ENCODE results near the gene CT47C1.
A peak's percentile ranks its signal among the peaks of the same experiment; 100 is the strongest.
"Not testable (repeated sequence)": the region's sequence is repeated elsewhere in the genome, so short reads cannot be mapped to it uniquely, and the experiment has no call there.

CT47C1 gene

GRCh38 chrX:119072744-119073143 is at the start of gene CT47C1:
TSS of gene CT47C1 (plus strand) at chrX:119072993. CDS start at chrX:119073226, 233 bp downstream.
- no peak for DNase-seq

DNA sequence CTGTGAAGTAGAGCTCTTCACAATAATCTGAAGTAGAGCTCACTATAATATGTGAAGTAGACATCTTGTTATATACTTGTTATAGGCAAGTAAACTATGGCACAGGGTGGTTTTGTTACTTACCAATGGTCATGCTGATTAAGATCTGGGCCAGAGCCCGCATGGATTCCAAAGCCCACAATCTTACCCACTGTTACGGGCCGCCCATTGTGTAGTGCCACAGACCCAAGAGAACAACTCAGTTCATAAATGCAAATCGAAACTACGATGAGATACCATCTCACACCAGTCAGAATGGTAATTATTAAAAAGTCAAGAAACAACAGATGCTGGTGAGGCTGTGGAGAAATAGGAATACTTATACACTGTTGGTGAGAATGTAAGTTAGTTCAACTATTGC is 46.9 kb upstream of the CT47C1 start:
- DNase-seq = no peak

GRCh38 chrX:119026344-119026743 is 46.4 kb upstream of the CT47C1 start:
- not testable (repeated sequence) for DNase-seq

- DNase-seq = not testable (repeated sequence)
Observed at GRCh38 chrX:119027960-119028732, 44.6 kb upstream of the CT47C1 start.

DNA sequence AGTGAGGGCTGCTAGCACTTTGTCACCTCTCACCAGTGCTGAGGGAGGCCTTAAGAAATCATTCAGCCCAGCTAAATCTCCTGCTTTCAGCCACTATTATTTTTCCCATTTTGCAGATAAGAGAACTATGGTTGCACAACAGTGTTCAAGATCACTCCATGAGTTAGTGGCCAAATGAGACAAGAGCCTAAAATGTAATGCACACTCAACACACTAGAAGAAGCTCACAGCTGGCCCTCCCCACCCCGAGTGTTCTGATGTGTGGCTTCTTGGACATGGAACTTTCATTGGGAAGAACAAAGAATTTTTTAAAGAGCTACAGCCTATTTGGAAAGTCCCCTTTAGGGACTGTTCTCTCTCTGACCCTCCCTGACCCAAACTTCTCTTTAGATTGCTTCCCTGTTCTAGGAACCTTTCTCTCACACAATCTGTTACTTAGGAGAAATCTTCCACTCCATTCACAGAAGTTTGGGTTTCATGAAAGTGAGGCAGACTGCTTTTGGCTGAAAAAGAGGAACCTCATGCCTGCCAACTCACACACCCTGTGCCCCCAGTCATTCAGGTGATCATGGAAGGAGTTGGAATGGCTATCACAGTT is 44.0 kb upstream of the CT47C1 start:
- DNase-seq = no peak

GRCh38 chrX:119029656-119030055 is 43.1 kb upstream of the CT47C1 start:
- not testable (repeated sequence) for DNase-seq

DNA sequence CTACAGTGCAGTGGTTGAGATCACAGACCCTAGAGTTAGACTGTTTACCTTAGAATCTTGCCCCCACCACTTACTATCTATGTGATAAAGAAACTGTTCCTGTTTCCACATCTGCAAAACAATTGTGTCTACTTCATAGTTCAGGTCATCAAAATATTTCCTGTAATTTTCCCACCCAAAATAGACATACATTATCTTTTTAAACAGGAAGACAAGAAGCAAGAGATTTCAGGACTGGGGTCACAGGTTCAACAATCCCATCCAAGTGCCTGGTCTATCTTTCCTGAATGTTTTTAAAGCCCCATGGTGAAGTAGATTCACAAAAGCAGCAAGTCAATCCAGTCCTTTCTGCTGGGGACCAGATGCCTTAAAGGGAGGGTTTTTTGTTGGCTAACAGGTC is 41.8 kb upstream of the CT47C1 start:
- no peak for DNase-seq

GRCh38 chrX:119036107-119037029 is 36.4 kb upstream of the CT47C1 start:
- no peak for DNase-seq

DNA sequence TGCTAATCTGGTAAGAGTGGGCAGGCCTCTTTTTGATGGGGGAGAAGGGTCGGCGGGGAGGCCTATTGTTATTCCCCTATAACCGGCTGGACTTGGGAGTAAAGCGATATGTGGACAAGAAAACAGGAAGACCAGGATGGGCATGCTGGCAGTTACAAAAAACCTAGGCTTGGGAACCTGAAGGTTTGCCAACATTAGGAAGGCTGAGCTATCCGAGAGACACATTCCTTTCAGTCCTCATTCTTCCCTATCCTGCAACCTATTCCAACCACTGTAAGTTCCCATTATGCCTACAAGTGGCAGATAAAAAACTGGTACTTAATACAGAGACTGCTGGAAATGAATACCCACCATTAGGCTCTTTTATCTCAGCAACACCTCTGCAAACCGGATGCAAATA is 32.4 kb upstream of the CT47C1 start:
- DNase-seq = no peak

- no peak for DNase-seq
Observed at GRCh38 chrX:119041175-119041574, 31.6 kb upstream of the CT47C1 start.

DNA sequence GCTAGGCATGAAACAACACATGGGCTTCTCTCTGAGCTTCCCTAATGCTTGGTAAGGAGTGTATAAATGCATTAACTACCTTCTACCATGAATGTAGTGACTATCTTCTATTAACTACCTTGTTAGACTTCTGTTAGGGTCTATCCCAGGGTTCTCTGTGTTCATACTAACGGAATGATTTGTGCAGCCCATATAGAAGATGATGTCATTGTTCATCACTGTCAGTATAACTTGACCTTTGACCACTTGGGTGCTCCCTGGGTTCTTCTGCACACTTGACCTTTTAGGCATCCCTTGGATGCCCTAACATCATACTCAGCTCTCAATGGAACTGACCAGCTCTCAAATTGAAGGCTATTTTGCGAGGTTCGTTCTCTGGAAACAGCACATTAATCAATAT is 30.8 kb upstream of the CT47C1 start:
- DNase-seq = no peak

GRCh38 chrX:119042996-119043395 is 29.8 kb upstream of the CT47C1 start:
- no peak for DNase-seq

GRCh38 chrX:119045884-119046283 is 26.9 kb upstream of the CT47C1 start:
- DNase-seq = no peak

GRCh38 chrX:119055687-119056086 is 17.1 kb upstream of the CT47C1 start:
- DNase-seq = no peak

GRCh38 chrX:119062750-119063374 is 9.9 kb upstream of the CT47C1 start:
- no peak for DNase-seq

DNA sequence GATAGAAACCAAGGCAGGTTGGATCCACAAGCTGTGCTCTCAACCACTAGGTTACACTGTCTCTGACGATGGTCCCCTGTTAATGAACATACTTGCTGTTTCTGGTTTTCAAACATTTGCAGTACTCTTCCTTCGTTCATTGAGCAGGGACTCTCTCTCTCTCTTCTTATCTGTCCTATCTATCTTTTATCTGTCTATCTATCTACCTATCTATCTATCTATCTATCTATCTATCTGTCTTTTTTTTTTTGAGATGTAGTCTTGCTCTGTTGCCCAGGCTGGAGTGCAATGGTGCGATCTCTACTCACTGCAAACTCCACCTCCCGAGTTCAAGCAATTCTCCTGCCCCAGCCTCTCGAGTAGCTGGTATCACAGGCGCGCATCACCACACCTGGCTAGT is 9.4 kb upstream of the CT47C1 start:
- DNase-seq = no peak

DNA sequence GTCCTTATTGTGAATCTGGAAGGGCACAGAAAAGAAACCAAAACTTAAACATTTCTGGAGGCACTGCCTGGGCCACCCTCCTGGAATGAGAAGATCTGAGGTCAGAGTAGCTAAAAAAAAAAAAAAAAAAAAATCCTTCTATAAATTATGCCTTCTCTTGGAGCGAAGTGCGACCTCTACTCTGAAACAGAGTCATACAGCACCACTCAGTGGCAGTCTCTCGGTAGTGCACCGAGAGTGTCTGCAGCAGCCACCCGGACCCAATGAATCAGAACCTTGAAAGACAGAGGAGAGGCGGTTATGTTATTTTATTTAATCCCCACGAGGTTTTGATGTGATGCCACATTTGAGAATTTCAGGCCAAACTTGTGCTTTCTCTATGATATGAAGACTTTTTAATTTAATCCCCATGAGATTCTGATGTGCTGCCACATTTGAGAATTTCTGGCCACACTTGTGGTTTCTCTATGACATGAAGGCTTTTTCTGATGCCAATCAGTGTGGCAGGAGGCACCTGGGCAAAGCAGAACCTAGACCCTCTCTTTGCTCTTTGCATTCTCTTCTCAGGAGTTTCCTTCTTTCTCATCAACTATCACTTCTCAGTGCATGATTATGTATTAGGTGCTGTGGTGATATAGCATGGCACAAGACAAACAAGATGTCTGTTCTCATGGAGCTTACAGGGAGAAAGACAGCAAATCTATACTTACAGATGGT is 5.6 kb upstream of the CT47C1 start:
- peak; percentile 25 for DNase-seq

GRCh38 chrX:119069128-119069527 is 3.7 kb upstream of the CT47C1 start:
- no peak for DNase-seq

GRCh38 chrX:119069762-119070161 is 3.0 kb upstream of the CT47C1 start:
- DNase-seq = no peak

DNA sequence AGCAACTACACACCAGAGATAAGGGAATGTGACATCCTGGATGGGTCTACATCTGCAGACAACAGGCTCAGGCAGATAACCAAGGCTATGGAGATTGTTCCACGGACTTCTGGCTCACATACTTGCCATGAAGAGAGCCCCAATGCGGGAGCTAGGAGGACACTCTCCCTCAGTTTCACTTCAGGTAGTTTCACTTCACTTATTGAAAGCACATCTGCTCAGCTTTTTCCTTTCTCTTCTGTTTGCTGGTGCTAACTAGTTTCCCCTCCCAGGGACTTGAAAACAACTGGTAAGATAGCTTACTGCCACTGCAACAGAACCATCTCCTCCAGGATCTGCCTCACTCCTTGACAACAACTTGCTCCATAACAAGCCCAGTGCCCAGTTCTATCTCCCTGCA is 1.4 kb upstream of the CT47C1 start:
- DNase-seq = no peak

DNA sequence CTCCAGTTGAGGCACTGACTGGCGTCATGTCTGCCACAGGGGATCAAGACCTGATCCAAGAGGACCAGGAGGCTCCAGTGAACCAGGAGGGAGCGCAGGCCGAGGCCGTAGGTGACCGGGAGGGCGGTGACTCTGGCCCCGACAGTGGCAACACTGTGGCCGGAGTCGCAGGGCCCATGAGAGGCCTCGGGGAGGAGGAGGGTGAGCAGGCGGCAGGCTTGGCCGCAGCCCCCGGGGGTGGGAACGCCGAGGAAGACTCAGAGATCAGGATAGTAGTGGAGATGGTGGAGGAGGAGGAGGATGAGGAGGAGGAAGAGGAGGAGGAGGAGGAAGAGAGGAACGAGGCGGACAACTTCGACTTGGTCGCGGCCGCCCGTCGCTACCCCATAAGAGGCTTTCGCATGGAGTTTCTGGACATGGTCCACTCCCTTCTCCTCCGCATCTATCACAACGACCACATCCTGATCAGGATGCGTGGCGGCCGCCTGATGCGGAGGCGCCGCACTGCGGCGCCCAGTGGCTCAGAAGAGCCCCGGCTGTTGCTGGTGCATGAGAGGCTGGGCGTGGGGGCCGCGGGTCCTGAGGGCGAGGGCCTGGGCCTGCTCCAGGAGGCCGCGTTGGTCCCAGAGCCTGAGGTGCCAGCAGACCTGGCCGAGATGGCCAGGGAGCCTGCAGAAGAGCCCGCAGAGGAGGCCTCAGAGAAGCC is 560 bp downstream of the CT47C1 start:
- DNase-seq = no peak

DNA sequence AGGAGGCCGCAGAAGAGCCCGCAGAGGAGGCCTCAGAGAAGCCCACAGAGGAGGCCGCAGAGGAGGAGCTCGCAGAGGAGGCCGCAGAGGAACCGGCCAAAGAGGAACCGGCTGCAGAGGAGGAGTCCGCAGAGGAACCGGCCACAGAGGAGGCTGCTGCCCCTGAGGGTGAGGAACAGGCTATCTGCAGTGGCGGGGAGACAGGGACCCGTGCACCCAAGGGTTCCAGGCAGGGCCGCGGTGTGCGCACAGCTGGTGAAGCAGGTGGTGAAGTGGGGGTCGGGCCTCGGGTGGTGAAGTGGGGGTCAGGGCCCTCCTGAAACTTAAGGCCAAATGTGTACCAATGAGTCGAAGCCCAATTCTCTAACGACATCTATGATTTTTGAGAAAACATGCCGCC is 1.1 kb downstream of the CT47C1 start:
- DNase-seq = no peak
